Body of pancreas (tissue), 4 donors: Measurements from ENCODE around the gene MED12L.

Experiments
- POLR2A ChIP-seq, 3 donors: fragments of 450-650 bp; IDR thresholded peaks; one replicate each; pipeline ENCODE4 v1.6.1; 2016; ENCODE audit warnings: antibody characterized with exemption in 3 of 3, mild to moderate bottlenecking in 2 of 3
- TF ChIP-seq, protein P1 (sequence below), 7 experiments: fragments of 450-650 bp in 4 of 7; fragments of 200-600 bp in 3 of 7; sonication (generic) in 3 of 7; IDR thresholded peaks; one replicate each; pipeline ENCODE4 v1.5.1; 2016 to 2019; ENCODE audit warnings: antibody characterized with exemption in 7 of 7

DNA sequence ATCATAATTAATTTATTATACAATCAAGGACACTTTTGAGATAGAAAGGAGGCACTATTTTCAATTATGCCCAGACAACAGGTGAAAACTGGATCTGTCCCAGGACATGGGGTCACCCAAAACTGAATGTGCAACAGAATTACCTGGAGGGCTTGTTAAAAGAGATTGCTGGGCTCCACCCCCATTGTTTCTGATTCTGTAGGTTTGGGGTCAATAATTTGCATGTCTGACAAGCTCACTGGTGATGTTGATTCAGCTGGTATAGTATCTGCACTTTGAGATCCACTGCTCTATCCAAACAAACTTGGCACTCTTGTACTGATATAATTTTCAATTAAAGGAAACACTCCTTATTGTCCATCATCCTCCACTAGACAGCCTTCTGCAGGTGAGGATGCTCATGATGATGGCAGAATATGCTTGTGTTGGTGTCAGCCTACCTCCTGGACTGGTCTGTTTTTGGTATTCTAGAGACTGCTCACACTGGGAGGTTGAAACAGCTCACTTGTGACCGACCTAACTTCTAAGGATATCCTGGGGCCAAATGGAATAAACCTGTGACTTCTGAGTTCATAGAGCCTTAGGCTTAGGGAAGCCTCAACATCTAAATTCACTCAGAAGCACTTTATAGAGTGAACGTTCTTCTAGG lies 190.7 kb downstream of the MED12L start:
- TF ChIP-seq, protein P1, sequence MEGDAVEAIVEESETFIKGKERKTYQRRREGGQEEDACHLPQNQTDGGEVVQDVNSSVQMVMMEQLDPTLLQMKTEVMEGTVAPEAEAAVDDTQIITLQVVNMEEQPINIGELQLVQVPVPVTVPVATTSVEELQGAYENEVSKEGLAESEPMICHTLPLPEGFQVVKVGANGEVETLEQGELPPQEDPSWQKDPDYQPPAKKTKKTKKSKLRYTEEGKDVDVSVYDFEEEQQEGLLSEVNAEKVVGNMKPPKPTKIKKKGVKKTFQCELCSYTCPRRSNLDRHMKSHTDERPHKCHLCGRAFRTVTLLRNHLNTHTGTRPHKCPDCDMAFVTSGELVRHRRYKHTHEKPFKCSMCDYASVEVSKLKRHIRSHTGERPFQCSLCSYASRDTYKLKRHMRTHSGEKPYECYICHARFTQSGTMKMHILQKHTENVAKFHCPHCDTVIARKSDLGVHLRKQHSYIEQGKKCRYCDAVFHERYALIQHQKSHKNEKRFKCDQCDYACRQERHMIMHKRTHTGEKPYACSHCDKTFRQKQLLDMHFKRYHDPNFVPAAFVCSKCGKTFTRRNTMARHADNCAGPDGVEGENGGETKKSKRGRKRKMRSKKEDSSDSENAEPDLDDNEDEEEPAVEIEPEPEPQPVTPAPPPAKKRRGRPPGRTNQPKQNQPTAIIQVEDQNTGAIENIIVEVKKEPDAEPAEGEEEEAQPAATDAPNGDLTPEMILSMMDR (IDR thresholded peaks at IDR 0.05): no peak
- TF ChIP-seq POLR2A (IDR thresholded peaks at IDR 0.05): no peak
